Ovary (tissue), 9 donors: Measurements from ENCODE around the gene GP5. TPM values are rescaled to one million over a fixed set of nuclear protein-coding genes. Genes with fewer than 3 reads are reported as not detected.

Experiments
- DNase-seq, 5 donors: peaks; one replicate each; pipeline ENCODE4 v3.0.0-alpha.2; 2019 to 2020
- H3K27ac ChIP-seq, 2 donors: fragments of 200-600 bp; one replicate each; pipeline versions ENCODE4 v1.5.1 to v1.8.0; 2019 to 2022
- H3K27me3 ChIP-seq: fragments of 200-600 bp; one replicate; pipeline ENCODE4 v1.8.0; 2022
- H3K36me3 ChIP-seq: fragments of 200-600 bp; sonication (generic); one replicate; pipeline ENCODE4 v1.5.1; 2019
- H3K4me1 ChIP-seq: one replicate; pipeline ENCODE4 v1.8.1; 2013; ENCODE audit warnings: mild to moderate bottlenecking, moderate library complexity; ENCODE audit not compliant: insufficient read depth
- H3K4me3 ChIP-seq: fragments of 200-600 bp; sonication (generic); one replicate; pipeline ENCODE4 v1.5.1; 2017
- H3K9me3 ChIP-seq, 2 donors: fragments of 200-600 bp in 1 of 2; sonication (generic) in 1 of 2; one replicate each; pipeline versions ENCODE4 v1.5.1 to v1.8.1; 2013 to 2019; ENCODE audit warnings: mild to moderate bottlenecking in 1 of 2, moderate library complexity in 1 of 2
- CTCF ChIP-seq, 3 donors: fragments of 450-650 bp in 2 of 3; fragments of 200-600 bp in 1 of 3; IDR thresholded peaks; one replicate each; pipeline versions ENCODE4 v1.5.1 to v1.8.0; 2016 to 2022; ENCODE audit warnings: antibody characterized with exemption in 3 of 3, mild to moderate bottlenecking in 1 of 3
- EP300 ChIP-seq: sonication (generic); formaldehyde crosslinking; IDR thresholded peaks from one replicate; pipeline ENCODE4 v1.6.1; 2017; ENCODE audit warnings: antibody characterized with exemption
- POLR2A ChIP-seq: fragments of 450-650 bp; IDR thresholded peaks from one replicate; pipeline ENCODE4 v1.6.1; 2017; ENCODE audit warnings: antibody characterized with exemption, mild to moderate bottlenecking, moderate library complexity
- WGBS, 3 donors: extraction: QIAGEN DNeasy Blood & Tissue Kit in 1 of 3; methylation state at CpG; one replicate each; pipeline versions ENCODE4 v1.1.5 to v1.1.7; 2013 to 2017; 5-methylcytosine and 5-hydroxymethylcytosine counted together
- intact Hi-C, 4 donors: fragments of 100-400 bp; cut with DNase I; formaldehyde crosslinking; loops; one replicate each; pipeline versions ENCODE4 v1.11.0 to v1.15.1; 2022 to 2023
- polyA plus RNA-seq, 2 donors: library from polyadenylated mRNA; stranded (reverse); fragments of 200-250 nt in 1 of 2; fragments of 350-450 nt in 1 of 2; fragmentation: Illumina TruSeq in 1 of 2; extraction: RNeasy Lipid Tissue Mini Kit (QIAGEN cat#74804) in 1 of 2; gene quantifications; one replicate each; pipeline ENCODE4 v1.2.3, GENCODE V29; 2013 to 2014
- total RNA-seq, 7 donors: library from RNA; depleted of rRNA in 2 of 7; stranded (reverse); fragments of >200 nt in 2 of 7; fragmentation: NEBNext Ultra II Directional in 3 of 7; extraction: Animal tissue kit (Norgen Biotek cat#: 25700) in 3 of 7; gene quantifications; one replicate each; pipeline versions ENCODE4 v1.1.0 to v1.2.4, GENCODE V29; 2016 to 2023
- donor health status: DM: no; HTN: no; CAD: no; lungs with moderate emphysema.
- donor health status: DM: no; HTN: no; CAD: no.
- donor health status: Bipolar disorder and iron deficiency.
- donor health status: DM: yes; HTN: yes; CAD: no.
- donor health status: DM: no; HTN: no; CAD: no.
- donor health status: DM: yes; HTN: yes; CAD: no.

GP5 gene
- total and polyA plus RNA-seq, 9 donors, result 0.13 to 1.1 (median 0.38) TPM; not detected in 1

DNA sequence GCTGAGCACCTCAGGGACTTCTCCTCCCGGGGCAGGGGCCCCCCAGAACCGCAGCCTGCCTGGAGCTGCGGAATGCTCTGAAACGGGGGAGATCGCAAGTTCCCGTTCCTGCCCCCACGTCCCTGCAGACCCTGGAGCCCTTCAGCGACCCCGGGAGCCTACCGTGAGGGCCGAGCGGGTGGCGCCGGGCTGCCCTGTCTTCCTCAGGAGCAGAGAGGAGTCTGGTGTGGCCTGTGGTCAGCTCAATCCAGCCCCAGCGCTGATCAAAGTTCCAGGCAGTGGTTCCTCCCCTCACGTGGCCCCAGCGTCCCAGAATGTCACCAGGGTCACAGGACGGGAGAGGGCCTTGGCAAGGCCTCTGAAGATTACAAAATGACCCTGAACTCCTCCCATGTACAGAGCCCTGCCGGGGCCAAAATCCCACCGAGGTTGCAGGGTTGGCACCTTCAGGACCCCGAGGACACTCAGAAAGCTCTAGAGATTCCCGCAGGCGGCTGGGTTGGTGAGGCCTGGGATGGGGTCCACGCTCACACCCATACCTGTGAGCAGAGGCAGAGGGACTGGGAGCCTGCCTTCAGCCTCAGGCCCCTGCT is 47.9 kb downstream of the GP5 start, which contains the start of gene CPN2:
CPN2 (minus strand) TSS at position 249 of the 593 bp plus-strand sequence. CDS start 8,626 bp downstream, outside the sequence.
- intact Hi-C loops, result no loop called here
- H3K27me3 ChIP-seq, result no peaks in the 10 kb centered on the region
- DNase-seq, result no peak
- 82 to 89% (median 89%) methylated on average over 21 to 24 of the region's 24 CpGs for WGBS, 3 donors
- H3K4me3 ChIP-seq, result no peak within 1 kb of the TSS
- TF ChIP-seq EP300 (no peak), CTCF (IDR thresholded peaks at IDR 0.05) (no peak), POLR2A (no peak)
- H3K9me3 ChIP-seq, result no peaks in the 10 kb centered on the region
- peaks cover 7% of the 10 kb centered on the region for H3K4me1 ChIP-seq
- no peak within 1 kb of the TSS for H3K27ac ChIP-seq
- no peaks in the 10 kb centered on the region for H3K36me3 ChIP-seq

GRCh38 chr3:194350726-194351071 is 48.4 kb downstream of the GP5 start:
- intact Hi-C loops, result no loop called here
- Histone ChIP-seq H3K27me3 (no peaks in the 10 kb centered on the region), H3K4me3 (no peak overlapping the region), H3K36me3 (no peaks in the 10 kb centered on the region), H3K9me3 (no peaks in the 10 kb centered on the region), H3K4me1 (peaks cover 3% of the 10 kb centered on the region), H3K27ac (no peak overlapping the region)
- no peak for DNase-seq
- 76 to 81% (median 79%) methylated on average over 3 of the region's 3 CpGs for WGBS, 3 donors
- TF ChIP-seq EP300 (no peak), POLR2A (no peak), CTCF (IDR thresholded peaks at IDR 0.05) (no peak)

DNA sequence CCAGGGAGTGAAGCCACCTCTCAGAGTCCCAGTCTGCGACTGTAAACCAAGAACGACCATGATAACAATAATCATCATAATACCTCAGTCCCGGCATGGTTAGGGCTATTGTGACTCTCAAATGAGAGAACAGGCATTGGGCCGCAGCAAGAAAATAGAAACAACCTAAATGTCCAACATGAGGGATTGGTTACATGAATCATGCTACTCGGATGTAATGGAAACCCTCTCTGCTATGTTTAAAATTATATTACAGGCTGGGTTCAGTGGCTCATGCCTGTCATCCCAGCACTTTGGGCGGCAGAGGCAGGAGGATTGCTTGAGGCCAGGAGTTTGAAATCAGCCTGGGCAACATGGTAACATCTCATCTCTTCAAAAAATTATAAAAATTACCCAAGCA is 50.7 kb downstream of the GP5 start:
- 61 to 77% (median 75%) methylated on average over 6 of the region's 6 CpGs for WGBS, 3 donors

DNA sequence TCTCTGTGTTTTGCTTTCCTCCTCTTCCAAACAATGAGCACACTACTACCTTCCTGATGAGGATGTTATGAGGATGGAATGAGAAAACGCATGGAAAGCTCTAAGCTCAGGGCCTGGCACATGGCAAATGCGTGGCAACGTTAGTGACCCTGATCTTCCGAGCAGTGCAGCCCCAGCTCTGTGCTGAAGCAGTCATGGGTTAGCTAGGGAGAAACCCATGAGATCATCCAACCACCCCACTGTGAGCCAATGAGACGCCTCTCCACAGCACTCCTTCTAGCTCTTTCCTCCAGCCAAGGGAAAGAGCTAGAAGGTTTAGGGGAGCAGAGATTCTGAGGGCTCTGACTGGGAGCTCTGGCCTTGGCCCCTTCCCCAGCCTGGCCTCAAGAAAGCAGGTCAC is 52.4 kb downstream of the GP5 start:
- Histone ChIP-seq H3K4me3 (no peak overlapping the region), H3K27ac (no peak overlapping the region), H3K27me3 (no peaks in the 10 kb centered on the region), H3K36me3 (no peaks in the 10 kb centered on the region), H3K4me1 (no peaks in the 10 kb centered on the region), H3K9me3 (no peaks in the 10 kb centered on the region)
- 58 to 65% (median 63%) methylated on average over 5 of the region's 5 CpGs for WGBS, 3 donors
- intact Hi-C loops, result no loop called here
- TF ChIP-seq CTCF (IDR thresholded peaks at IDR 0.05) (no peak), POLR2A (no peak), EP300 (no peak)
- DNase-seq, result no peak

More for the DNA sequence above, 50.7 kb downstream of the GP5 start:
- no peak overlapping the region for H3K27ac ChIP-seq
- H3K4me3 ChIP-seq, result no peak overlapping the region
- no peak for TF ChIP-seq EP300
- TF ChIP-seq POLR2A, result no peak
- no peak for TF ChIP-seq CTCF (IDR thresholded peaks at IDR 0.05)
- DNase-seq, result no peak
- H3K9me3 ChIP-seq, result no peaks in the 10 kb centered on the region
- H3K36me3 ChIP-seq, result no peaks in the 10 kb centered on the region
- H3K27me3 ChIP-seq, result no peaks in the 10 kb centered on the region
- intact Hi-C loops, result no loop called here
- no peaks in the 10 kb centered on the region for H3K4me1 ChIP-seq
